OCI-LY3 (cell line): Measurements from ENCODE around the gene MROH2B.
"Not testable (repeated sequence)": the region's sequence is repeated elsewhere in the genome, so short reads cannot be mapped to it uniquely, and the experiment has no call there.

Experiments
- CTCF ChIP-seq: fragments of 200-600, 300-600 bp; sonication (generic); IDR thresholded peaks from 2 replicates; pipeline ENCODE4 v1.5.1; 2014; ENCODE audit warnings: antibody characterized with exemption, low read length, low read depth
- EZH2phosphoT487 ChIP-seq: fragments of 200-600 bp; shearing (Covaris generic); IDR thresholded peaks from 2 replicates; pipeline ENCODE4 v1.6.1; 2018; ENCODE audit warnings: antibody characterized with exemption, mixed run types, low read depth

GRCh38 chr5:41022600-41022999 is 48.5 kb downstream of the MROH2B start:
- not testable (repeated sequence) for TF ChIP-seq CTCF, EZH2phosphoT487
